H1 (cell line): Measurements from ENCODE around the gene SLC12A5. TPM values are rescaled to one million over a fixed set of nuclear protein-coding genes. Genes with fewer than 3 reads are reported as not detected.

Source experiments
- ATF2 ChIP-seq: IDR thresholded peaks from 2 replicates; pipeline ENCODE4 v1.6.1; 2012; ENCODE audit warnings: low read length, inconsistent platforms
- CREB1 ChIP-seq: IDR thresholded peaks from 2 replicates; pipeline ENCODE4 v1.6.1; 2012; ENCODE audit warnings: inconsistent platforms
- FOSL1 ChIP-seq: IDR thresholded peaks from 2 replicates; pipeline ENCODE4 v1.6.1; 2011; ENCODE audit warnings: mild to moderate bottlenecking, low read depth, low read length, moderate library complexity; ENCODE audit not compliant: insufficient read depth
- RXRA ChIP-seq: IDR thresholded peaks from 2 replicates; pipeline ENCODE4 v1.6.1; 2011; ENCODE audit warnings: low read depth, mild to moderate bottlenecking, low read length, moderate library complexity; ENCODE audit not compliant: insufficient read depth
- TEAD4 ChIP-seq: IDR thresholded peaks from 2 replicates; pipeline ENCODE4 v1.6.1; 2012; ENCODE audit warnings: low read depth, low read length, inconsistent platforms, mixed read lengths
- polyA plus RNA-seq, 7 experiments: library from polyadenylated mRNA; depleted of rRNA in 3 of 7; stranded (reverse) in 5 of 7; unstranded in 2 of 7; fragments of >200 nt in 5 of 7; fragments of 200-250 nt in 2 of 7; gene quantifications; 1 replicate in 5 of 7; 2 replicates in 1 of 7; 4 replicates in 1 of 7; pipeline versions ENCODE4 v1.2.1 to v1.2.3, GENCODE V29; 2011 to 2013; ENCODE audit warnings: missing spikeins in 2 of 7, mixed read lengths in 2 of 7
- total RNA-seq: library from RNA; stranded (reverse); fragmentation: NEBNext Ultra II Directional; extraction: Animal tissue kit (Norgen Biotek cat#: 25700); gene quantifications from 2 replicates; pipeline ENCODE4 v1.2.1, GENCODE V29; 2021

Gene SLC12A5
- total and polyA plus RNA-seq, 2 of the 8 experiments (the other 6 are each of a cell fraction or from before 2014, with no cell fraction given), result 1.9 to 7.3 TPM

- no peak for TF ChIP-seq FOSL1
- no peak for TF ChIP-seq TEAD4
- TF ChIP-seq RXRA, result no peak
- no peak for TF ChIP-seq ATF2
- no peak for TF ChIP-seq CREB1
Measured at GRCh38 chr20:45998761-45999160, 30.3 kb upstream of the SLC12A5 start (continued).
